PC-9 (cell line): Measurements from ENCODE around the gene ZNF516.

Source experiments
- EZH2 ChIP-seq: fragments of 200-600 bp; sonication (generic); IDR thresholded peaks from 2 replicates; pipeline ENCODE4 v1.8.0; 2017; ENCODE audit warnings: antibody characterized with exemption, low read depth
- TF ChIP-seq, protein P1 (sequence below): fragments of 200-600 bp; sonication (generic); conservative IDR thresholded peaks from 2 replicates; pipeline ENCODE4 v1.6.1; 2017; ENCODE audit warnings: mixed run types, antibody characterized with exemption, mild to moderate bottlenecking, moderate library complexity

DNA sequence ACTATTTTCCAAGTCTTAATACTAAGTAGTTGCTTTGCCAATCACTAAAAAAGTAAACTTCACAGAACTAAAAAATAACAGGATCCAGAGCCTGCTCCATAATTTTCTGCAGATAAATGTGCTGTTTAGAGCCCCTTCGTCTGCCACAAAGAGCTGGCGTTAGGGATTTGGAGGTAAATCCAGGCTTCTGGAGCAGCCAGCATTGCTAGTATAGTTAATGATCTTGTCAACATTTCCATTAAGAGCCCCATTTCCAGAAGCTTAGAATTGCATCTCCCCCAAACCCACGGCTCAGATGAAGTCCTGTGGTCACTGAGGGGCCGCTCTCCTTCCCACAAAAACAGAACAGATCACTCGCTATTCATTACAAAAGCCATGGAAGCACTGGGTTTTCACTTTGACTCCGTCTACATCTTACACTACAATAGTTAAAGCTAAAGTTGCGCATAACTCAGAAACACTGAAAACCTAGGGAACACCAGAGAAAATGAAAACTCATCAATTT, 41.9 kb downstream of the ZNF516 start:
- TF ChIP-seq, protein P1, sequence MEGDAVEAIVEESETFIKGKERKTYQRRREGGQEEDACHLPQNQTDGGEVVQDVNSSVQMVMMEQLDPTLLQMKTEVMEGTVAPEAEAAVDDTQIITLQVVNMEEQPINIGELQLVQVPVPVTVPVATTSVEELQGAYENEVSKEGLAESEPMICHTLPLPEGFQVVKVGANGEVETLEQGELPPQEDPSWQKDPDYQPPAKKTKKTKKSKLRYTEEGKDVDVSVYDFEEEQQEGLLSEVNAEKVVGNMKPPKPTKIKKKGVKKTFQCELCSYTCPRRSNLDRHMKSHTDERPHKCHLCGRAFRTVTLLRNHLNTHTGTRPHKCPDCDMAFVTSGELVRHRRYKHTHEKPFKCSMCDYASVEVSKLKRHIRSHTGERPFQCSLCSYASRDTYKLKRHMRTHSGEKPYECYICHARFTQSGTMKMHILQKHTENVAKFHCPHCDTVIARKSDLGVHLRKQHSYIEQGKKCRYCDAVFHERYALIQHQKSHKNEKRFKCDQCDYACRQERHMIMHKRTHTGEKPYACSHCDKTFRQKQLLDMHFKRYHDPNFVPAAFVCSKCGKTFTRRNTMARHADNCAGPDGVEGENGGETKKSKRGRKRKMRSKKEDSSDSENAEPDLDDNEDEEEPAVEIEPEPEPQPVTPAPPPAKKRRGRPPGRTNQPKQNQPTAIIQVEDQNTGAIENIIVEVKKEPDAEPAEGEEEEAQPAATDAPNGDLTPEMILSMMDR = no peak
- no peak for TF ChIP-seq EZH2
